RWPE1 (cell line): Measurements from ENCODE around the gene SDR39U1.
"Not testable (repeated sequence)": the region's sequence is repeated elsewhere in the genome, so short reads cannot be mapped to it uniquely, and the experiment has no call there.

ENCODE experiments used
- CTCF ChIA-PET: fragments of 350-600 bp; sonication (Branson Sonifier 250); formaldehyde crosslinking; extraction: SDS; loops from one replicate; lab custom pipeline; 2021; lab: Yijun Ruan, JAX
- POLR2A ChIA-PET: fragments of 400-600 bp; formaldehyde crosslinking; extraction: SDS; loops from one replicate; lab custom pipeline; 2020; ENCODE audit warnings: antibody characterized with exemption; ENCODE audit not compliant: low non-redundant PET; lab: Yijun Ruan, JAX
- DNase-seq: peaks from one replicate; pipeline ENCODE4 v3.0.0; 2012; ENCODE audit warnings: low spot score
- H3K27ac ChIP-seq: fragments of 450-650 bp; 2 replicates; pipeline ENCODE4 v1.5.1; 2017
- CTCF ChIP-seq: fragments of 450-650 bp; conservative IDR thresholded peaks from 2 replicates; pipeline ENCODE4 v1.5.1; 2017; ENCODE audit warnings: low read depth, mild to moderate bottlenecking

SDR39U1 gene

GRCh38 chr14:24473211-24473610, 30.6 kb upstream of the SDR39U1 start:
- DNase-seq = no peak
- no peak for TF ChIP-seq CTCF
- CTCF ChIA-PET = interaction anchor here (1.1 kb wide), 1 partner anchor 10 kb away, joined by 3 read pairs; no protein-coding TSS in a partner anchor
- POLR2A ChIA-PET = no interaction called here
- no peak overlapping the region for H3K27ac ChIP-seq

DNA sequence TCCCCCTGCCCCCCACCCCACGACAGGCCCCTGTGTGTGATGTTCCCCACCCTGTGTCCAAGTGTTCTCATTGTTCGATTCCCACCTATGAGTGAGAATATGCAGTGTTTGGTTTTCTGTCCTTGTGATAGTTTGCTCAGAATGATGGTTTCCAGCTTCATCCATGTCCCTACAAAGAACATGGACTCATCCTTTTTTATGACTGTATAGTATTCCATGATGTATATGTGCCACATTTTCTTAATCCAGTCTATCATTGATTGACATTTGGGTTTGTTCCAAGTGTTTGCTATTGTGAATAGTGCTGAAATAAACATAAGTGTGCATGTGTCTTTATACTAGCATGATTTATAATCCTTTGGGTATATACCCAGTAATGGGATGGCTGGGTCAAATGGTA, 27.9 kb upstream of the SDR39U1 start:
- DNase-seq, POLR2A ChIA-PET, H3K27ac ChIP-seq, CTCF ChIA-PET: not testable (repeated sequence)

GRCh38 chr14:24465805-24466204, 23.2 kb upstream of the SDR39U1 start:
- no peak for TF ChIP-seq CTCF
- ChIA-PET CTCF (interaction anchor here (0.6 kb wide), 1 partner anchor 216 kb away, joined by 5 read pairs; no protein-coding TSS in a partner anchor), POLR2A (no interaction called here)
- H3K27ac ChIP-seq = no peak overlapping the region
- DNase-seq = no peak

DNA sequence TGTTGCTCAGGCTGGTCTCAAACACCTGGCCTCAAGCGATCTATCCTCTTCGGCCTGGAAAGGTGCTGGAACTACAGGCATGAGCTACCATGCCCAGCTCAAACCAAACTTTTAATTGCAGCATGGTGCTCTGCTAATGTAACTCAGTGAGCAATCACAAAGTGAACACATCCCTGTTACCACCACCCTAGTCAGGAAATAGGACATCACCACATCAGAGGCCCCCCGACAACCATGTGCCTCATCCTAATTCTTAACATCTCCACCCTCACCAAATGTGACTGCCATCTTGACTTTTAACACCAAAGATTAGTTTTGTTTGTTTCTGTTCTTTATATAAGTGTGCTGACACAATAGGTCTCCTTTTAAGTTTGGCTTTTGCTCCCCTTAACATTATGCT, 22.8 kb upstream of the SDR39U1 start:
- ChIA-PET CTCF (interaction anchor here (0.6 kb wide), 1 partner anchor 216 kb away, joined by 5 read pairs; no protein-coding TSS in a partner anchor), POLR2A (no interaction called here)
- DNase-seq = no peak
- no peak overlapping the region for H3K27ac ChIP-seq
- no peak for TF ChIP-seq CTCF

DNA sequence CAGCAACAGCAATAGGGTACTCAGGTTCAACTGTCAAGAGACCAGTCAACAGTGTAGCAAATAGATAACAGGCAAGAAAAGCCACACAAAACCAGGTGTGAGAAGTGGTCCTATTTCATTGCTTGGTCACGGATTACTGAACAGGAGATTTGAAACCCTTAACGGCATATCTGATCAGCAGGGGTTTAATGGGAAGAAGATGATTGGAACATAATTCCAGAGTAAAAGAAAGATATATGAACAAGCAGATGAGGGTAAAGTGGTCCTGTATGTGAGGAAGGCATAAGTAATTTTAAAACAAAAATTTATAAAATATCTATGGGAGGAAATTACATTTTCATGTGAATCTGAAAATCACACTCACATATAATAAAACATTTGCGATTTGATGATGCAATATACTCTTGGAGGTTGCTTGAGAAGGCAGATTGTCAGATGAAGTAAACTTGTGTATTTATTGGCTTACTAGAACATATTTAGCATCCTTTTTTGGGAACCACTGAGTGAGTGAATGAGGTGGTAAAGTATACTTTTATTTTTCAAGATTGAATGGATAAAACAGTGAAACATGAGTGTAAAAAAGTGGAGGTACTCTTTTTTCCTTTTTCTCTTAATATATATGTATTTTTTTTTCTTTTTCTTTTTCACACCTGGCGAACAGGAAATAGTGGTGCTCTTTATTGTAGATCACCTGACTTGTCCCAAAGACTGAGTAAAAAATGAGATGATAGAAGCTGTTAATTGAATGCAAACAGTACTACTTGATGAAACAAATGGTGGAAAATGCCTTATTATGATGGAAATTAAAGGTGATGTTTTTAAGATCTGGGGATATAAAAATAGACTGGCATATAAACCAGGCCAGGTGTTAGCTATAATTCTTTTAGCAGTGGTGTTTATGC, 21.6 kb upstream of the SDR39U1 start:
- TF ChIP-seq CTCF = no peak
- no peak for DNase-seq
- POLR2A ChIA-PET = no interaction called here
- CTCF ChIA-PET = interaction anchor here (0.6 kb wide), 1 partner anchor 137 kb away, joined by 4 read pairs; no protein-coding TSS in a partner anchor
- H3K27ac ChIP-seq = no peak overlapping the region

GRCh38 chr14:24463017-24463883, 20.7 kb upstream of the SDR39U1 start:
- DNase-seq = no peak
- CTCF ChIA-PET = no interaction called here
- POLR2A ChIA-PET = no interaction called here
- H3K27ac ChIP-seq = no peak overlapping the region
- TF ChIP-seq CTCF = no peak
